ENCODE measurements around the gene IFNG-AS1.

Gene IFNG-AS1

GRCh38 chr12:67952787-67953186 is 36.5 kb upstream of the IFNG-AS1 start:
- DNase-seq (ENCODE audit: low read depth in 2 of 2) = no peak
- TF ChIP-seq CTCF (IDR thresholded peaks at IDR 0.05; ENCODE audit: low read depth, low read length) = no peak
- no peak overlapping the region for H3K4me3 ChIP-seq (replicated peaks in 1 of 2; ENCODE audit: low read depth in 2 of 2, low read length in 2 of 2)

GRCh38 chr12:67957383-67957782 is 31.9 kb upstream of the IFNG-AS1 start:
- no peak for TF ChIP-seq CTCF (IDR thresholded peaks at IDR 0.05; ENCODE audit: low read depth, low read length)
- no peak overlapping the region for H3K4me3 ChIP-seq (replicated peaks in 1 of 2; ENCODE audit: low read depth in 2 of 2, low read length in 2 of 2)
- DNase-seq (ENCODE audit: low read depth in 2 of 2) = peak in 1 of 2 donors; percentile 29

GRCh38 chr12:67958187-67958586 is 31.1 kb upstream of the IFNG-AS1 start:
- no peak overlapping the region for H3K4me3 ChIP-seq (replicated peaks in 1 of 2; ENCODE audit: low read depth in 2 of 2, low read length in 2 of 2)
- no peak for TF ChIP-seq CTCF (IDR thresholded peaks at IDR 0.05; ENCODE audit: low read depth, low read length)
- peak in 1 of 2 donors; percentile 6 for DNase-seq (ENCODE audit: low read depth in 2 of 2)

GRCh38 chr12:67964456-67964855 is 24.8 kb upstream of the IFNG-AS1 start:
- no peak overlapping the region for H3K4me3 ChIP-seq (replicated peaks in 1 of 2; ENCODE audit: low read depth in 2 of 2, low read length in 2 of 2)
- DNase-seq (ENCODE audit: low read depth in 2 of 2) = no peak
- no peak for TF ChIP-seq CTCF (IDR thresholded peaks at IDR 0.05; ENCODE audit: low read depth, low read length)

DNA sequence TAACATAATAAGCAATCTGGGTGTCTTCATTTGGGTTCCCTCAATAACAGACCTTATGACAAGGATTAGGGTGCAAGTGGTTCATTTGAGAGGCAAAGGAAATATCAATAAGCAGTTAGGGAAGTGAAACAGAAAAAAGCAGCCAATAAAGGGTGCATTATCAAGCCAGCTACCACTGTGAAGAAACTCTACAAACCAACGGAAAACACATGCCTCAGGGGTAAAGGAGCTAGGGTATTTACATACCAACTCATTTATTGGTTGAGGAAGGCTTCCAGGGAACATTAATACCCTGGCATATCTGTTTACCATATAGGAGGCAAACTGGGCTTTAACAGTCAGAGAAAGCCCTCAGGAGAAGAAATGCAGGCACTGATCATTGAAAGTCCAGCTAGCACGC is 22.7 kb upstream of the IFNG-AS1 start:
- TF ChIP-seq CTCF (IDR thresholded peaks at IDR 0.05; ENCODE audit: low read depth, low read length) = no peak
- no peak for DNase-seq (ENCODE audit: low read depth in 2 of 2)
- no peak overlapping the region for H3K4me3 ChIP-seq (replicated peaks in 1 of 2; ENCODE audit: low read depth in 2 of 2, low read length in 2 of 2)

- no peak overlapping the region for H3K4me3 ChIP-seq (replicated peaks in 1 of 2; ENCODE audit: low read depth in 2 of 2, low read length in 2 of 2)
- TF ChIP-seq CTCF (IDR thresholded peaks at IDR 0.05; ENCODE audit: low read depth, low read length) = no peak
- DNase-seq (ENCODE audit: low read depth in 2 of 2) = peak in 1 of 2 donors; percentile 7
These were observed 20.9 kb upstream of the IFNG-AS1 start for GRCh38 chr12:67968321-67968720.

- no peak for DNase-seq (ENCODE audit: low read depth in 2 of 2)
- H3K4me3 ChIP-seq (replicated peaks in 1 of 2; ENCODE audit: low read depth in 2 of 2, low read length in 2 of 2) = no peak overlapping the region
- no peak for TF ChIP-seq CTCF (IDR thresholded peaks at IDR 0.05; ENCODE audit: low read depth, low read length)
These were observed 20.5 kb upstream of the IFNG-AS1 start for GRCh38 chr12:67968725-67969124.
